Endothelial cell of umbilical vein (primary cell): ENCODE data around the gene CCSER2. TPM values are rescaled to one million over a fixed set of nuclear protein-coding genes. Genes with fewer than 3 reads are reported as not detected.

ENCODE experiments used
- BruUV-seq: library from RNA; stranded (reverse); fragments of 400-500 nt; replicated peaks from 2 replicates; lab custom pipeline; 2021; lab: Mats Ljungman, UMichigan
- CTCF ChIA-PET: fragments of 300-600, 350-600 bp; sonication (Branson Sonifier 250); formaldehyde crosslinking; loops from one replicate; lab custom pipeline; 2021; ENCODE audit warnings: antibody characterized with exemption, inconsistent platforms; lab: Charles Lee
- POLR2A ChIA-PET: fragments of 300-600, 350-600 bp; sonication (Branson Sonifier 250); formaldehyde crosslinking; loops from one replicate; lab custom pipeline; 2021; ENCODE audit warnings: antibody characterized with exemption, inconsistent platforms; lab: Charles Lee
- DNase-seq: peaks from one replicate; pipeline ENCODE4 v3.0.0-alpha.2; 2011; ENCODE audit warnings: low read depth, low spot score
- FAIRE-seq: peaks from 2 replicates; lab custom pipeline; 2011; peaks lifted over from hg19 to GRCh38; lab: Jason Lieb, UNC
- H2AFZ ChIP-seq: 2 replicates; pipeline ENCODE4 v1.6.0; 2012; ENCODE audit warnings: low read depth, low read length, control low read depth, inconsistent platforms
- H3K27ac ChIP-seq: 2 replicates; pipeline ENCODE4 v1.5.1; 2011; ENCODE audit warnings: low read depth, mild to moderate bottlenecking, control low read depth, low read length, moderate library complexity; ENCODE audit not compliant: insufficient read depth
- H3K27me3 ChIP-seq, 2 experiments: 2 replicates each; pipeline versions ENCODE4 v1.6.0 to v1.6.1; 2011; ENCODE audit warnings: low read length in 2 of 2, mixed read lengths in 1 of 2; ENCODE audit not compliant: control insufficient read depth in 2 of 2, insufficient read depth in 2 of 2
- H3K36me3 ChIP-seq, 2 experiments: 2 replicates in 1 of 2; 3 replicates in 1 of 2; pipeline ENCODE4 v1.5.1; 2011; ENCODE audit warnings: low read length in 2 of 2, mild to moderate bottlenecking in 1 of 2, moderate library complexity in 1 of 2; ENCODE audit not compliant: control insufficient read depth in 2 of 2, insufficient read depth in 2 of 2; ENCODE audit errors: extremely low read depth in 1 of 2
- H3K4me1 ChIP-seq: 3 replicates; pipeline ENCODE4 v1.5.1; 2011; ENCODE audit warnings: mild to moderate bottlenecking, low read length; ENCODE audit not compliant: control insufficient read depth, insufficient read depth; ENCODE audit errors: extremely low read depth
- H3K4me2 ChIP-seq: 2 replicates; pipeline ENCODE4 v1.6.1; 2011; ENCODE audit warnings: low read length, control low read depth, mixed read lengths; ENCODE audit not compliant: insufficient read depth
- H3K4me3 ChIP-seq, 3 experiments: fragments of 200-600 bp in 1 of 3; sonication (generic), shearing (Covaris generic) in 1 of 3; replicated peaks in 1 of 3; 2 replicates each; pipeline ENCODE4 v1.5.1; 2011 to 2016; ENCODE audit warnings: control low read depth in 3 of 3, low read length in 3 of 3, mild to moderate bottlenecking in 2 of 3, inconsistent platforms in 1 of 3, low read depth in 1 of 3, moderate library complexity in 1 of 3; ENCODE audit not compliant: insufficient read depth in 1 of 3
- H3K79me2 ChIP-seq: 2 replicates; pipeline ENCODE4 v1.6.0; 2012; ENCODE audit warnings: low read length, inconsistent platforms; ENCODE audit not compliant: control insufficient read depth, insufficient read depth
- H3K9ac ChIP-seq: replicated peaks from 2 replicates; pipeline ENCODE3; 2011; ENCODE audit warnings: low read length, control low read depth; ENCODE audit not compliant: insufficient read depth; ENCODE audit errors: extremely low read depth
- H3K9me1 ChIP-seq: replicated peaks from 3 replicates; pipeline ENCODE4 v1.6.0; 2011; ENCODE audit warnings: mild to moderate bottlenecking, low read length; ENCODE audit not compliant: control insufficient read depth, insufficient read depth; ENCODE audit errors: extremely low read depth
- H3K9me3 ChIP-seq: replicated peaks from 2 replicates; pipeline ENCODE4 v1.5.1; 2012; ENCODE audit warnings: low read length, inconsistent platforms; ENCODE audit not compliant: control insufficient read depth, insufficient read depth
- H4K20me1 ChIP-seq: replicated peaks from 2 replicates; pipeline ENCODE3; 2011; ENCODE audit warnings: mild to moderate bottlenecking, low read length; ENCODE audit not compliant: control insufficient read depth, insufficient read depth; ENCODE audit errors: extremely low read depth
- EZH2 ChIP-seq: IDR thresholded peaks from 2 replicates; pipeline ENCODE4 v1.6.1; 2012; ENCODE audit warnings: borderline replicate concordance, low read depth, mild to moderate bottlenecking, moderate library complexity, low read length, inconsistent platforms; ENCODE audit not compliant: severe bottlenecking
- FOS ChIP-seq: IDR thresholded peaks from 2 replicates; pipeline ENCODE4 v1.6.1; 2011; ENCODE audit warnings: mild to moderate bottlenecking, low read length, moderate library complexity, borderline replicate concordance; ENCODE audit not compliant: insufficient read depth
- GATA2 ChIP-seq: IDR thresholded peaks from 2 replicates; pipeline ENCODE4 v1.7.0; 2011; ENCODE audit warnings: low read depth, mild to moderate bottlenecking, moderate library complexity, mixed read lengths, low read length; ENCODE audit not compliant: insufficient read length, insufficient read depth
- JUN ChIP-seq: IDR thresholded peaks from 2 replicates; pipeline ENCODE4 v1.6.1; 2011; ENCODE audit warnings: borderline replicate concordance, low read depth; ENCODE audit not compliant: insufficient read length, insufficient read depth
- MYC ChIP-seq: IDR thresholded peaks from one replicate; pipeline ENCODE4 v1.6.1; 2011; ENCODE audit warnings: mild to moderate bottlenecking, low read depth, low read length
- POLR2A ChIP-seq: IDR thresholded peaks from 2 replicates; pipeline ENCODE4 v1.6.1; 2012; ENCODE audit warnings: low read depth, mild to moderate bottlenecking, control low read depth, low read length
- POLR2AphosphoS5 ChIP-seq: IDR thresholded peaks from 2 replicates; pipeline ENCODE4 v1.6.1; 2012; ENCODE audit warnings: low read depth, mild to moderate bottlenecking, control low read depth, low read length, moderate library complexity; ENCODE audit not compliant: insufficient read depth
- dilution Hi-C: fragments of 300-500 bp; cut with MboI; formaldehyde crosslinking; loops from one replicate; pipeline ENCODE4 v1.15.0; 2019; ENCODE audit warnings: low sequenced_read_pairs; ENCODE audit not compliant: extremely low pct_ligation_motif_present
- intact Hi-C: fragments of 100-400 bp; cut with micrococcal nuclease; formaldehyde crosslinking; loops from one replicate; pipeline ENCODE4 v1.10.0; 2022
- polyA plus RNA-seq, 4 experiments: library from polyadenylated mRNA; depleted of rRNA in 3 of 4; stranded (reverse) in 3 of 4; unstranded in 1 of 4; fragments of >200 nt; gene quantifications; 2 replicates each; pipeline versions ENCODE4 v1.2.1 to v1.2.3, GENCODE V29; 2011 to 2012; ENCODE audit warnings: missing spikeins in 1 of 4
- total RNA-seq: library from RNA; stranded (reverse); gene quantifications from 2 replicates; pipeline ENCODE4 v1.2.3, GENCODE V29; 2021
- TF ChIP-seq, protein P1 (sequence below), 2 donors: IDR thresholded peaks; 1 replicate in 1 of 2; 2 replicates in 1 of 2; pipeline ENCODE4 v1.5.1; 2011; ENCODE audit warnings: low read length in 2 of 2, mild to moderate bottlenecking in 2 of 2, moderate library complexity in 2 of 2, control low read depth in 1 of 2, inconsistent platforms in 1 of 2, low read depth in 1 of 2; ENCODE audit not compliant: insufficient read depth in 1 of 2; ENCODE audit errors: extremely low read depth in 1 of 2
- TF ChIP-seq, protein P2 (sequence below): IDR thresholded peaks from 2 replicates; pipeline ENCODE4 v1.6.1; 2011; ENCODE audit not compliant: insufficient read depth, insufficient read length

The CCSER2 gene
- total and polyA plus RNA-seq, 2 donors (not counting 3 experiments of a cell fraction or from before 2014, with no cell fraction given) = 14.5 to 49.3 TPM

DNA sequence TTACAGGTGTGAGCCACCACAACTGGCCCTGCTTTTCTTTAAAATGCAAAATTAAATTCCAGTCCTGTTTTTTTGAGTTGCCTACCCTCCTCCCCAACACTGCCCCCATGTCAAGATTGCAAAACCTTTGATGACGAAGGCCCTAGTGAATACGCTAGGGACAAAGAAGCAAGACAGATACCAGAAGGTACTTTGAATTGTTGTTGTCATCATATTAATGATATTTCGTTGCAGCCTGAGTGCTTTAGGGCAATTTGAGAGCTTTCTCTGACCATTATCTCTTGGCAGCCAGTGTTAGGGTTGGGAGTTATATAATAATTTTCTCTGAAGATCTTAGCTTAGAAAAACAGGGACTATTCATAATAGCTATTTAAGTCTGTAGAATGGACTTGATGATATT is 7.1 kb downstream of the CCSER2 start:
- Histone ChIP-seq H2AFZ (no peak overlapping the region), H3K79me2 (peaks cover 74% of the 10 kb centered on the region), H3K27me3 (no peaks in the 10 kb centered on the region), H3K9me1 (no peaks in the 10 kb centered on the region), H3K9ac (no peak overlapping the region), H4K20me1 (peaks cover 6% of the 10 kb centered on the region), H3K36me3 (no peaks in the 10 kb centered on the region), H3K4me2 (no peak overlapping the region), H3K4me1 (peaks cover 5% of the 10 kb centered on the region), H3K9me3 (no peaks in the 10 kb centered on the region), H3K4me3 (no peak overlapping the region), H3K27ac (no peak overlapping the region)
- POLR2A ChIA-PET = no interaction called here
- no peak for FAIRE-seq
- no TSS peak for BruUV-seq
- intact Hi-C loops = no loop called here
- TF ChIP-seq POLR2AphosphoS5 (no peak), JUN (no peak), MYC (no peak), POLR2A (no peak), GATA2 (no peak), FOS (no peak), EZH2 (no peak)
- TF ChIP-seq, protein P1, sequence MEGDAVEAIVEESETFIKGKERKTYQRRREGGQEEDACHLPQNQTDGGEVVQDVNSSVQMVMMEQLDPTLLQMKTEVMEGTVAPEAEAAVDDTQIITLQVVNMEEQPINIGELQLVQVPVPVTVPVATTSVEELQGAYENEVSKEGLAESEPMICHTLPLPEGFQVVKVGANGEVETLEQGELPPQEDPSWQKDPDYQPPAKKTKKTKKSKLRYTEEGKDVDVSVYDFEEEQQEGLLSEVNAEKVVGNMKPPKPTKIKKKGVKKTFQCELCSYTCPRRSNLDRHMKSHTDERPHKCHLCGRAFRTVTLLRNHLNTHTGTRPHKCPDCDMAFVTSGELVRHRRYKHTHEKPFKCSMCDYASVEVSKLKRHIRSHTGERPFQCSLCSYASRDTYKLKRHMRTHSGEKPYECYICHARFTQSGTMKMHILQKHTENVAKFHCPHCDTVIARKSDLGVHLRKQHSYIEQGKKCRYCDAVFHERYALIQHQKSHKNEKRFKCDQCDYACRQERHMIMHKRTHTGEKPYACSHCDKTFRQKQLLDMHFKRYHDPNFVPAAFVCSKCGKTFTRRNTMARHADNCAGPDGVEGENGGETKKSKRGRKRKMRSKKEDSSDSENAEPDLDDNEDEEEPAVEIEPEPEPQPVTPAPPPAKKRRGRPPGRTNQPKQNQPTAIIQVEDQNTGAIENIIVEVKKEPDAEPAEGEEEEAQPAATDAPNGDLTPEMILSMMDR (IDR thresholded peaks at IDR 0.05; ENCODE audit: extremely low read depth in 1 of 2, insufficient read depth in 1 of 2, low read depth in 1 of 2, low read length in 2 of 2) = no peak
- TF ChIP-seq, protein P2, sequence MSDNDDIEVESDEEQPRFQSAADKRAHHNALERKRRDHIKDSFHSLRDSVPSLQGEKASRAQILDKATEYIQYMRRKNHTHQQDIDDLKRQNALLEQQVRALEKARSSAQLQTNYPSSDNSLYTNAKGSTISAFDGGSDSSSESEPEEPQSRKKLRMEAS = no peak
- no peak for DNase-seq
- CTCF ChIA-PET = interaction anchor here (0.9 to 5.7 kb wide), 3 partner anchors 16 to 69 kb away, joined by 4 to 43 read pairs (median 40); no protein-coding TSS in a partner anchor
- dilution Hi-C loops = no loop called here
